GM18517 (cell line): ENCODE data around the gene SCG3.

ENCODE experiments used
- ATAC-seq: cut with Tn5 transposase; IDR thresholded peaks from one replicate; pipeline ENCODE4 v1.9.1; 2021; ENCODE audit warnings: mild to moderate bottlenecking, moderate library complexity; ENCODE audit not compliant: unreplicated experiment

The SCG3 gene

GRCh38 chr15:51755790-51756189 lies 74.5 kb downstream of the SCG3 start:
- ATAC-seq = no peak

GRCh38 chr15:51756482-51756881 lies 75.2 kb downstream of the SCG3 start:
- ATAC-seq = no peak

GRCh38 chr15:51757450-51757849 lies 76.1 kb downstream of the SCG3 start:
- ATAC-seq = no peak

- no peak for ATAC-seq
Measured at GRCh38 chr15:51758645-51759044, 77.3 kb downstream of the SCG3 start.

- no peak for ATAC-seq
Measured at GRCh38 chr15:51759557-51760070, 78.3 kb downstream of the SCG3 start.

- ATAC-seq = no peak
Measured at GRCh38 chr15:51760805-51761204, 79.5 kb downstream of the SCG3 start.

- no peak for ATAC-seq
Measured at GRCh38 chr15:51765751-51766150, 84.4 kb downstream of the SCG3 start.

- no peak for ATAC-seq
Measured at GRCh38 chr15:51766341-51766740, 85.0 kb downstream of the SCG3 start.

- no peak for ATAC-seq
Measured at GRCh38 chr15:51768018-51768417, 86.7 kb downstream of the SCG3 start.
